GM12878 (cell line): ENCODE data around the gene YWHAH. TPM values are rescaled to one million over a fixed set of nuclear protein-coding genes. Genes with fewer than 3 reads are reported as not detected.

Source experiments
- ATAC-seq: fragments of 200-7000 bp; cut with Tn5 transposase; 3 replicates; pipeline ENCODE4 v1.9.1; 2020; ENCODE audit warnings: mild to moderate bottlenecking, moderate library complexity
- BruUV-seq: library from RNA; stranded (reverse); fragments of 400-500 nt; replicated peaks from 2 replicates; lab custom pipeline; 2021; lab: Mats Ljungman, UMichigan
- CTCF ChIA-PET: fragments of 300-600 bp; sonication (Branson Sonifier 250); formaldehyde crosslinking; extraction: SDS; loops from one replicate; lab custom pipeline; 2021; ENCODE audit warnings: inconsistent platforms; lab: Yijun Ruan, JAX
- POLR2A ChIA-PET: fragments of 350-600 bp; formaldehyde crosslinking; extraction: SDS; loops from one replicate; lab custom pipeline; 2021; ENCODE audit warnings: inconsistent platforms; lab: Charles Lee
- RAD21 ChIA-PET: fragments of 300-600 bp; sonication (Branson Sonifier 250); formaldehyde crosslinking; loops from one replicate; lab custom pipeline; 2023; ENCODE audit warnings: antibody characterized with exemption; ENCODE audit not compliant: unreplicated experiment; lab: Charles Lee
- SMC1A ChIA-PET: fragments of 300-600 bp; sonication (Branson Sonifier 250); formaldehyde crosslinking; loops from one replicate; lab custom pipeline; 2023; ENCODE audit not compliant: unreplicated experiment, uncharacterized antibody; lab: Charles Lee
- DNase-seq: peaks from one replicate; pipeline ENCODE4 v3.0.0-alpha.2; 2011; ENCODE audit warnings: low read depth, low spot score
- FAIRE-seq: peaks from 3 replicates; lab custom pipeline; 2011; peaks lifted over from hg19 to GRCh38; lab: Jason Lieb, UNC
- H2AFZ ChIP-seq: 2 replicates; pipeline ENCODE4 v1.6.0; 2011; ENCODE audit warnings: low read depth, low read length, control low read depth; ENCODE audit not compliant: control insufficient read depth
- H3K27ac ChIP-seq: 2 replicates; pipeline ENCODE4 v1.5.1; 2011; ENCODE audit warnings: control low read depth; ENCODE audit not compliant: control insufficient read depth, insufficient read depth
- H3K27me3 ChIP-seq, 2 experiments: replicated peaks in 1 of 2; 2 replicates each; pipeline versions ENCODE4 v1.6.0 to v1.6.1; 2011; ENCODE audit warnings: low read length in 1 of 2; ENCODE audit not compliant: control insufficient read depth in 2 of 2, insufficient read depth in 2 of 2
- H3K36me3 ChIP-seq, 2 experiments: 2 replicates each; pipeline ENCODE4 v1.5.1; 2011; ENCODE audit warnings: low read length in 1 of 2; ENCODE audit not compliant: control insufficient read depth in 2 of 2, insufficient read depth in 2 of 2
- H3K4me1 ChIP-seq: 2 replicates; pipeline ENCODE4 v1.6.1; 2011; ENCODE audit warnings: mild to moderate bottlenecking, low read length, moderate library complexity, mixed read lengths; ENCODE audit not compliant: control insufficient read depth, insufficient read depth
- H3K4me2 ChIP-seq: 2 replicates; pipeline ENCODE4 v1.6.0; 2011; ENCODE audit warnings: control low read depth; ENCODE audit not compliant: control insufficient read depth, insufficient read depth
- H3K4me3 ChIP-seq: fragments of 200-600 bp; sonication (generic); 2 replicates; pipeline ENCODE4 v1.5.1; 2016
- H3K79me2 ChIP-seq: 2 replicates; pipeline ENCODE4 v1.6.0; 2011; ENCODE audit warnings: low read length; ENCODE audit not compliant: control insufficient read depth, insufficient read depth
- H3K9ac ChIP-seq: 2 replicates; pipeline ENCODE4 v1.8.0; 2011; ENCODE audit warnings: low read length, control low read depth, mixed read lengths; ENCODE audit not compliant: control insufficient read depth, insufficient read depth
- H3K9me3 ChIP-seq: replicated peaks from 3 replicates; pipeline ENCODE4 v1.5.1; 2011; ENCODE audit warnings: mild to moderate bottlenecking, low read length; ENCODE audit not compliant: control insufficient read depth, insufficient read depth
- H4K20me1 ChIP-seq: 2 replicates; pipeline ENCODE4 v1.6.0; 2011; ENCODE audit not compliant: control insufficient read depth, insufficient read depth
- CHD1 ChIP-seq: IDR thresholded peaks from 2 replicates; pipeline ENCODE4 v1.6.1; 2012; ENCODE audit warnings: low read depth, low read length, improper control_type of control experiment
- CREB1 ChIP-seq: IDR thresholded peaks from 2 replicates; pipeline ENCODE4 v1.6.1; 2012; ENCODE audit warnings: low read depth, mild to moderate bottlenecking, inconsistent platforms
- EED ChIP-seq: sonication (generic); IDR thresholded peaks from 2 replicates; pipeline ENCODE4 v1.6.1; 2016; ENCODE audit warnings: antibody characterized with exemption, low read depth
- FOXM1 ChIP-seq: IDR thresholded peaks from 2 replicates; pipeline ENCODE4 v1.6.1; 2012; ENCODE audit warnings: low read depth, mild to moderate bottlenecking, inconsistent platforms, low read length, moderate library complexity
- HCFC1 ChIP-seq: fragments of 150-350 bp; IDR thresholded peaks from 2 replicates; pipeline ENCODE4 v1.6.1; 2014; ENCODE audit warnings: low read length
- IKZF1 ChIP-seq: fragments of 450-650 bp; conservative IDR thresholded peaks from 2 replicates; pipeline ENCODE4 v1.6.1; 2017; ENCODE audit warnings: antibody characterized with exemption, mild to moderate bottlenecking
- KLF5 ChIP-seq: fragments of 450-650 bp; IDR thresholded peaks from 2 replicates; pipeline ENCODE4 v1.6.1; 2014; ENCODE audit warnings: mild to moderate bottlenecking; ENCODE audit not compliant: partially characterized antibody
- MTA3 ChIP-seq: IDR thresholded peaks from 2 replicates; pipeline ENCODE4 v1.6.1; 2012; ENCODE audit warnings: low read length, inconsistent platforms, borderline replicate concordance
- PML ChIP-seq: IDR thresholded peaks from 2 replicates; pipeline ENCODE4 v1.6.1; 2012; ENCODE audit warnings: low read length, inconsistent platforms
- RAD21 ChIP-seq: IDR thresholded peaks from 2 replicates; pipeline ENCODE4 v1.6.1; 2011; ENCODE audit warnings: mild to moderate bottlenecking, low read depth, low read length, moderate library complexity; ENCODE audit not compliant: insufficient read depth
- RAD51 ChIP-seq: fragments of 450-650 bp; IDR thresholded peaks from 2 replicates; pipeline ENCODE4 v1.6.1; 2016; ENCODE audit warnings: moderate library complexity, mild to moderate bottlenecking, inconsistent platforms
- TCF7 ChIP-seq: IDR thresholded peaks from 2 replicates; pipeline ENCODE4 v1.6.1; 2014; ENCODE audit warnings: antibody characterized with exemption, borderline replicate concordance
- WGBS: methylation state at CpG from one replicate; pipeline ENCODE4 v1.1.6; 2016; ENCODE audit warnings: low lambda C conversion rate; ENCODE audit not compliant: insufficient replicate concordance, insufficient coverage; ENCODE audit errors: missing lambda C conversion rate; 5-methylcytosine and 5-hydroxymethylcytosine counted together
- in situ Hi-C: fragments of 300-500 bp; cut with MboI; formaldehyde crosslinking; loops from 9 replicates; pipeline ENCODE4 v1.14.3; 2018; ENCODE audit warnings: mixed read lengths
- intact Hi-C: fragments of 100-400 bp; cut with micrococcal nuclease; formaldehyde crosslinking; loops from one replicate; pipeline ENCODE4 v1.14.2; 2022; ENCODE audit not compliant: unreplicated experiment
- polyA plus RNA-seq, 11 experiments: library from polyadenylated mRNA; depleted of rRNA in 4 of 11; unstranded in 6 of 11; stranded (reverse) in 5 of 11; fragments of >200 nt; fragmentation: Nextera tagmentation in 4 of 11; fragmentation: Illumina TruSeq in 1 of 11; extraction: Ambion mirVana in 4 of 11; extraction: Trizol in 1 of 11; gene quantifications; 1 replicate in 1 of 11; 2 replicates in 10 of 11; pipeline versions ENCODE4 v1.2.1 to v1.2.3, GENCODE V29; 2011 to 2016; ENCODE audit warnings: inconsistent platforms in 2 of 11, missing spikeins in 2 of 11, low read depth in 1 of 11
- total RNA-seq, 4 experiments: library from RNA; depleted of rRNA in 3 of 4; stranded (reverse); fragments of >200 nt in 3 of 4; fragmentation: Illumina TruSeq in 1 of 4; extraction: Trizol in 1 of 4; gene quantifications; 2 replicates each; pipeline versions ENCODE4 v1.2.1 to v1.2.3, GENCODE V29; 2013 to 2021
- TF ChIP-seq, protein P1 (sequence below): fragments of 450-650 bp; IDR thresholded peaks from 2 replicates; pipeline ENCODE4 v1.6.1; 2017; ENCODE audit warnings: borderline replicate concordance
- TF ChIP-seq, protein P2 (sequence below): IDR thresholded peaks from 2 replicates; pipeline ENCODE4 v1.6.1; 2012; ENCODE audit warnings: low read length, inconsistent platforms
- TF ChIP-seq, protein P3 (sequence below): fragments of 450-650 bp; formaldehyde crosslinking; IDR thresholded peaks from 2 replicates; pipeline ENCODE4 v1.4.0; 2020; ENCODE audit warnings: mild to moderate bottlenecking, moderate library complexity

Gene YWHAH
- total and polyA plus RNA-seq, 10 of the 15 experiments (the other 5 are each of a cell fraction or from before 2014, with no cell fraction given): 34.2 to 197 (median 115) TPM

DNA sequence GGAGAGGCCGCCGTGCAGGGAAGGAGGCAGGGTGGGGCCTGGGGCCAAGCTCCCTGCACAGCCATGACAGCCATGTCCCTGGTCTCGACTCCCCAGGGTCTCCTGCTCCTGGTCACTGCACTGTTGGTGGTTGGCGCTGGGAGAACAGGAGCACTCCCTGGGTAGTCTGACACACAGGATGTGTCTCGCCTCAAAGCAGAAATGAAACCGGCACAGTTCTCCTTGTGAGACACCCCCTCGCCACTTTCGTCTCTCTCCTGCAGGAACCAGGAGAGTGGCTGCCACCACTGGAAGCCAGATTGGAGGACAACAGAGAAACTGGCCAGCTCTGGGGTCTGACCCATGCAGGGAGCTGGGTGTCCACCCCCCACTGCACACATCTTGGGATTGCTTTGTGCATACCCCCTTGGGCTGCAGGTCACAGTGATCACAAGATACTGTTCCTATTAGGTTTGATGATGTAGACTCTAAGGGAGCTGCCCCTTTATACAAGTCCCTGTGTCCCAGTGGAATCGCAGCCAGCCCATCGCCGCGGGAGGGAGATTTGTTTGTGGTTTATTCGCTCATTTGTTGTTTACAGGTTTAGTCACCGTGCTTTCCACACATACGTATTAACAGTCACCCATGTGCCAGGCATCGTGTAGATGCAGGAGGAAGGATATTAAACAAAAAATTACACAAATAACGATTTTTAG lies 27.0 kb upstream of the YWHAH start (continued):
- TF ChIP-seq, protein P1, sequence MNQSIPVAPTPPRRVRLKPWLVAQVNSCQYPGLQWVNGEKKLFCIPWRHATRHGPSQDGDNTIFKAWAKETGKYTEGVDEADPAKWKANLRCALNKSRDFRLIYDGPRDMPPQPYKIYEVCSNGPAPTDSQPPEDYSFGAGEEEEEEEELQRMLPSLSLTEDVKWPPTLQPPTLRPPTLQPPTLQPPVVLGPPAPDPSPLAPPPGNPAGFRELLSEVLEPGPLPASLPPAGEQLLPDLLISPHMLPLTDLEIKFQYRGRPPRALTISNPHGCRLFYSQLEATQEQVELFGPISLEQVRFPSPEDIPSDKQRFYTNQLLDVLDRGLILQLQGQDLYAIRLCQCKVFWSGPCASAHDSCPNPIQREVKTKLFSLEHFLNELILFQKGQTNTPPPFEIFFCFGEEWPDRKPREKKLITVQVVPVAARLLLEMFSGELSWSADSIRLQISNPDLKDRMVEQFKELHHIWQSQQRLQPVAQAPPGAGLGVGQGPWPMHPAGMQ: no peak
- TF ChIP-seq HCFC1 (no peak), PML (no peak), CREB1 (no peak), RAD51 (no peak), RAD21 (no peak)

DNA sequence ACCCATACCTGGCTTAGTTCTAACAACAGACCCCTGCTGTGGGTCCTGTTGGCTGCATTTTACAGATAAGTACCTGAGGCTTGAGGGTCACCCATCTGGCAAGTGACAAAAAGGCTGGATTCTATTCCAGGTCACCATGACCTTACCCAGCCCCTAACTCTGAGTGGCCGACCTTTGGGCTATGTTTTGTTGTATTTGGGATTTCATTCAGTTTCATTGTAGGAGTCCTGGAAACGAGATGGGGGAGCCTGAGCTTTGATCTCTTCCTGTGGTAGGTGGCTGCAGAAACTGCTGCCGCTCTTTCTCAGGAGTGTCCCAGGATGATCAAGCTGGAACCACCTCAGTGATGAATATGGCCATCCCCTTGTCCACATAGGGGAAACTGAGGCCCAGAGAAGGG lies 24.6 kb upstream of the YWHAH start:
- Histone ChIP-seq H3K27me3 (no peaks in the 10 kb centered on the region), H3K4me2 (no peak overlapping the region), H2AFZ (no peak overlapping the region), H3K36me3 (no peaks in the 10 kb centered on the region), H3K4me3 (no peak overlapping the region), H3K79me2 (no peaks in the 10 kb centered on the region), H4K20me1 (no peaks in the 10 kb centered on the region), H3K9me3 (no peaks in the 10 kb centered on the region), H3K9ac (no peak overlapping the region), H3K4me1 (peaks cover 15% of the 10 kb centered on the region), H3K27ac (no peak overlapping the region)
- ATAC-seq (no peak), DNase-seq (no peak), FAIRE-seq (no peak)
- TF ChIP-seq MTA3: no peak
- TF ChIP-seq, protein P2, sequence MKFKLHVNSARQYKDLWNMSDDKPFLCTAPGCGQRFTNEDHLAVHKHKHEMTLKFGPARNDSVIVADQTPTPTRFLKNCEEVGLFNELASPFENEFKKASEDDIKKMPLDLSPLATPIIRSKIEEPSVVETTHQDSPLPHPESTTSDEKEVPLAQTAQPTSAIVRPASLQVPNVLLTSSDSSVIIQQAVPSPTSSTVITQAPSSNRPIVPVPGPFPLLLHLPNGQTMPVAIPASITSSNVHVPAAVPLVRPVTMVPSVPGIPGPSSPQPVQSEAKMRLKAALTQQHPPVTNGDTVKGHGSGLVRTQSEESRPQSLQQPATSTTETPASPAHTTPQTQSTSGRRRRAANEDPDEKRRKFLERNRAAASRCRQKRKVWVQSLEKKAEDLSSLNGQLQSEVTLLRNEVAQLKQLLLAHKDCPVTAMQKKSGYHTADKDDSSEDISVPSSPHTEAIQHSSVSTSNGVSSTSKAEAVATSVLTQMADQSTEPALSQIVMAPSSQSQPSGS: no peak
- TF ChIP-seq IKZF1: no peak
- TF ChIP-seq CHD1: no peak
- no peak for TF ChIP-seq FOXM1
- TF ChIP-seq, protein P3, sequence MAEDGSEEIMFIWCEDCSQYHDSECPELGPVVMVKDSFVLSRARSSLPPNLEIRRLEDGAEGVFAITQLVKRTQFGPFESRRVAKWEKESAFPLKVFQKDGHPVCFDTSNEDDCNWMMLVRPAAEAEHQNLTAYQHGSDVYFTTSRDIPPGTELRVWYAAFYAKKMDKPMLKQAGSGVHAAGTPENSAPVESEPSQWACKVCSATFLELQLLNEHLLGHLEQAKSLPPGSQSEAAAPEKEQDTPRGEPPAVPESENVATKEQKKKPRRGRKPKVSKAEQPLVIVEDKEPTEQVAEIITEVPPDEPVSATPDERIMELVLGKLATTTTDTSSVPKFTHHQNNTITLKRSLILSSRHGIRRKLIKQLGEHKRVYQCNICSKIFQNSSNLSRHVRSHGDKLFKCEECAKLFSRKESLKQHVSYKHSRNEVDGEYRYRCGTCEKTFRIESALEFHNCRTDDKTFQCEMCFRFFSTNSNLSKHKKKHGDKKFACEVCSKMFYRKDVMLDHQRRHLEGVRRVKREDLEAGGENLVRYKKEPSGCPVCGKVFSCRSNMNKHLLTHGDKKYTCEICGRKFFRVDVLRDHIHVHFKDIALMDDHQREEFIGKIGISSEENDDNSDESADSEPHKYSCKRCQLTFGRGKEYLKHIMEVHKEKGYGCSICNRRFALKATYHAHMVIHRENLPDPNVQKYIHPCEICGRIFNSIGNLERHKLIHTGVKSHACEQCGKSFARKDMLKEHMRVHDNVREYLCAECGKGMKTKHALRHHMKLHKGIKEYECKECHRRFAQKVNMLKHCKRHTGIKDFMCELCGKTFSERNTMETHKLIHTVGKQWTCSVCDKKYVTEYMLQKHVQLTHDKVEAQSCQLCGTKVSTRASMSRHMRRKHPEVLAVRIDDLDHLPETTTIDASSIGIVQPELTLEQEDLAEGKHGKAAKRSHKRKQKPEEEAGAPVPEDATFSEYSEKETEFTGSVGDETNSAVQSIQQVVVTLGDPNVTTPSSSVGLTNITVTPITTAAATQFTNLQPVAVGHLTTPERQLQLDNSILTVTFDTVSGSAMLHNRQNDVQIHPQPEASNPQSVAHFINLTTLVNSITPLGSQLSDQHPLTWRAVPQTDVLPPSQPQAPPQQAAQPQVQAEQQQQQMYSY (CRISPR knock-in tag): no peak
- TF ChIP-seq TCF7: no peak
- TF ChIP-seq EED: no peak
- no peak for TF ChIP-seq KLF5
- ChIA-PET CTCF (interaction anchor here (1.4 kb wide), 1 partner anchor 9 kb away, joined by 3 read pairs; no protein-coding TSS in a partner anchor), POLR2A (no interaction called here), SMC1A (interaction anchor here (0.6 to 1.4 kb wide), 3 partner anchors 24 to 46 kb away, joined by 3 read pairs; partner anchors contain the start of gene YWHAH), RAD21 (no interaction called here)
- BruUV-seq: no TSS peak
- WGBS: 60% methylated on average over 3 of the region's 3 CpGs
- intact Hi-C loops: no loop called here
- in situ Hi-C loops: no loop called here
